GM18951 (cell line): ENCODE measurements around the gene GABRR1.
"Not testable (repeated sequence)": the region's sequence is repeated elsewhere in the genome, so short reads cannot be mapped to it uniquely, and the experiment has no call there.

Source experiments
- POLR2A ChIP-seq: IDR thresholded peaks from 4 replicates; pipeline ENCODE4 v1.6.1; 2011; ENCODE audit warnings: mild to moderate bottlenecking; ENCODE audit not compliant: insufficient read length, insufficient read depth; ENCODE audit errors: extremely low read depth
- in situ Hi-C: fragments of 300-500 bp; cut with MboI; formaldehyde crosslinking; loops from one replicate; pipeline ENCODE4 v1.12.0; 2022; ENCODE audit warnings: low sequenced_read_pairs, mixed read lengths, inconsistent platforms; ENCODE audit not compliant: unreplicated experiment

The GABRR1 gene

DNA sequence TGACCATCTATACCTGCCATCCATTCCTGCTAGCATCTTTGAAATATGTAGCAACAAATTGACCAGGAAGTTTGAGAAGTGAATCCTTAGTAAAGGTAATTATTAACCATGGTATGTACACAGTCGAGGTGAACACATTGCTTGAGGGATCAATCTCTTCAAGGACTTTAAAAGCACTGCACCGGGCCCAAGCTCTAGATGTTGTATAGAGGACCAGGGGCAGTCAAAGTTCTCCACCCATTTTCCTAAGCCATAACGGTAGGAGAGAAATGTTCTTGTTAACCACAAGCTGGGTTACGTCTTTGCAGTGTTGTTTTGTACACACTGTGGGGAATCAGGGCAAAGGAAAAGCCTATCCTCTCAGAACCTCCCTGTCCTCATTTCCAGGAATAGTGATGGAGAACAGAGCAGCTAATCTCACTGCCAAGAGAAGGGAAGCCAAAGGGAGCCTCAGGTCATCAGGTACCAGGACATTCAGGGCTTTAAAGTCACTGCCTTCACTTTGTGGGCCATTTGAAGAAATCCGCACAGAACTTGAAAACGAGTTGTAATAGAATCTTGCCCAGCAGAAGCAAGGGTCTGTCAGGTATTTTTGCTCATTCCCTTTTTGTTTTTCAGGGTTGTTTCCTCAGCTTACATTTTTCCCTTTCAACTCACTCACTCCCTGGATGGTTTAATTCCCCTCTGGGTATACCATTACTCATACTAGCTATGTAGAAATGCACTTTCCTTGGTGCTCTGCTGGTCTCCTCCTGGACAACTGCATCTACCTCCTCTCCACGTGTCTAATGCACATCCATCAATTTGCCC, 76.6 kb downstream of the GABRR1 start:
- in situ Hi-C loops: no loop called here
- TF ChIP-seq POLR2A: no peak

DNA sequence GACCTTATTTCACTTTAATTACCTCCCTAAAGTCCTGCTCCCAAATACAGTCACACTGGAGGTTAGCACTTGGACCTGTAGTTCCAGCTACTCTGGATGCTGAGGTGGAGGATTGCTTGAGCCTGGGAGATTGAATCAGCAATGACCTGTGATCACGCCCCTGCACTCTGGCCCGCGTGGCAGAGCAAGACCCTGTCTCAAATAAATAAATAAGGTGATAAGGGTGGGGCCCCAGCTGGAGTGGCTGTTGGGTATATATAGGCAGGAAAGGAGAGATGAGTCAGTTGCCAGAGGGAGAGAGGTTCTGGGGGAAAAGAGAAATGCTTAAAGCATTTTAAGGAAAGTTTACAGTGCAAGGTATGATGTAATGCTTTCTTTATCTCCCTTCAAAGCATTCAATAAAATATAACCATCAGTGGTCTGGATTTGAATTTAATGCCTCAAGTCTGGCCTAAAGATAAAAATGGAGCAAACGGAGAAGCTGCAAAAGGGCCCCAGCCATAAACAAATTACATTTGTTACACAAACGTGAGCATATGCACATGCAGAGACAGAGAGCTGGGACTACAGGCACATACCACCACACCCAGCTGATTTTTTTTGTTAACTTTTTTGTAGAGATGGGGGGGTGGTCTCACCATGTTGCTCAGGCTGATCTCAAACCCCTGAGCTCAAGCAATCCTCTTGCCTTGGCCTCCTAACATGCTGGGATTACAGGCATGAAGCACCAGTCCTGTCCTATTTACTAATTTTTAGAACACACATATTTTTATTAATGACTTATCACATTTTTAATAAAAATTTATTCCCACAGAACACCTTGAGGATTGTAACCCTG, 77.4 kb downstream of the GABRR1 start:
- TF ChIP-seq POLR2A: no peak
- in situ Hi-C loops: no loop called here

DNA sequence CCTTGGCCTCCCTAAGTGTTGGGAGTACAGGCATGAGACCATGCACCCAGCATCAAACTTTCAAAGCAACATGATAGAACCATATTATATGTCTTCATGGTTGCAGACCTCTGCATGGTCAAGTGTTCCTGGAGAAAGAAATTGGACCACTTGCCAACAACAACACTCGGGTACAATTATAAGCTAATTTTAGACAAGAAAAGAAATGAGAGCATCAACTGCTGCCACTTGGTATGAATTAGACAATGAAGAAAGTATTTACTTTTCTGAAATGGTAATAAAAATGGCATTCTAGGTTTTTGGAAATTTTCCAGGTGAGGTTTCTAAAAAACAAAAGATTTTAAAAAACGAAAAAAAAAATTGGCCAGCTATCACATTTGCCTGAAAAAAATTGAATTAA, 79.0 kb downstream of the GABRR1 start:
- in situ Hi-C loops: no loop called here
- no peak for TF ChIP-seq POLR2A

DNA sequence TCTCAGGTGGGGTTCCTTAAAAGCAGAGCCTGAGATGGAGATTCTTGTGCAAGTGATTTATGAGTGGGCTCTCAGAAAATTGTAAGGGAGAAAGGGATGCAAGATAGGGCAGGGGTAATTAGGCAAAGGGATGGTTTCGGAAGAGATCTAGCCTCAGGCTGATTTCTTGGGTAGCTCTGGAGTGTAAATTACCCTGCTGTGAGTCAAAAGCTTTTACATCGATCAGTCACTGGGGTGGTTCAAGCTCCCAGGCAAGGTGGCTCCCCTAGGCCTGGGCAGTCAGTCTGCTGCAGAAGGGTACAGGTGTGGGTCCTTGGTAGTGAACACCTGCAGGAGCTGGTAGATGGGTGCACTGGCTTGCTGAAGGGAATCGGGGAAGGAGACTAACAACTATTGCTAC, 82.4 kb downstream of the GABRR1 start:
- in situ Hi-C loops: no loop called here
- TF ChIP-seq POLR2A: no peak

DNA sequence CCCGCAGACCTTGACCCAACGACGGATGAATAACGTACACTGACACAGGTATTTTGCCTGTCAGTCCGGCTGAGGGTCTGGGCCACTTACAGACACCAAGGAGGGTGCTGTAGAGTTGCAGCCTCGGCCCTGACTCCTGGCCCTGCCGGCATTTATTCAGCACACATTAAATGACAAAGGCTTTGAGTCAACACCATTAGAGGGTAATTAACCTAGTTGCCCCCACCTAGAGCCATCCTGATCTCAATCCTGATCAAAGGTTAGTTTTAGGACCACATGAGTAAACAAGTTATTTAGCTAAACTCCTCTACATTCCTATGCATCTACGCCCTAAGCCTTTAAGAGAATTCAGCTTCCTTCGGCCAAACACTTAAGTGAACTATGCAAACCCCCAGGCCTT, 83.2 kb downstream of the GABRR1 start:
- no peak for TF ChIP-seq POLR2A
- in situ Hi-C loops: no loop called here

DNA sequence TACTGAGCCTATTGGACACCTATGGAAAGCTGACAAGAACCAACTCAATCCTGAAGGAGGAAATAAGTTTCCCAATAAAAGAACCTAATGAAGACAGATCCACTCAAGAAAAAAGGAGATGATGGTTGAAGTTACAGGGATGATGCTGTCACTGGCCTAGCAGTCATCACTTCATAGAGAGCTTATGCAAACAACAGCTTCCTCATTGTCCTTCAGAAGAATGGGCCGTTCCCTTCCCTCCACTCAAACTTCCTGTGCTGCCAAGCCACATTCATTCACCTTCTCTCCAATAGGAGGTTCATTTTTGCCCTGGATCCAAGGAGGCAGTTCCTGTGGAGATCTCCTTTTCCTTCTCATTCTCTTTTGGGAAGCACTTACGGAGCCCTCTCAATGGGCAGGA, 85.1 kb downstream of the GABRR1 start:
- TF ChIP-seq POLR2A: no peak
- in situ Hi-C loops: no loop called here

DNA sequence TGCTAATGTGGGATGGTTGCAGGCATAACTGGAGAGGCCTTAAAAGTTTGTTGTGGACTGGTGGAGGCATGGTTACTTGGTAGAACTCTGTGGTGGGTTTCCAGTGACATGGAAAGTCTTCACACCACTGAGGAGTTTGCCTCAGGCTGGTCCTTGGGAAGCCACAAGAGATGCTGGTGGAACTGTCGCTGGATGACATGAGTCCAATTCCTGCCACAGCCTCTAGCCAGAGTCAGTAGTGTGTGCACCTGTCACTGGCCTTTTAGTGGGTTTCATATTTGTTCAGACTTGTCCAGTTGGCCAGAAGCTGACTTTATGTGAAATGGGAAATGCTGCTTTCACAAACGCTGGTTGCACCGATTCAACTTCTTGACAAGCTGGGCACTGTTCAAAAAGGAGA, 85.6 kb downstream of the GABRR1 start:
- in situ Hi-C loops: no loop called here
- TF ChIP-seq POLR2A: no peak

DNA sequence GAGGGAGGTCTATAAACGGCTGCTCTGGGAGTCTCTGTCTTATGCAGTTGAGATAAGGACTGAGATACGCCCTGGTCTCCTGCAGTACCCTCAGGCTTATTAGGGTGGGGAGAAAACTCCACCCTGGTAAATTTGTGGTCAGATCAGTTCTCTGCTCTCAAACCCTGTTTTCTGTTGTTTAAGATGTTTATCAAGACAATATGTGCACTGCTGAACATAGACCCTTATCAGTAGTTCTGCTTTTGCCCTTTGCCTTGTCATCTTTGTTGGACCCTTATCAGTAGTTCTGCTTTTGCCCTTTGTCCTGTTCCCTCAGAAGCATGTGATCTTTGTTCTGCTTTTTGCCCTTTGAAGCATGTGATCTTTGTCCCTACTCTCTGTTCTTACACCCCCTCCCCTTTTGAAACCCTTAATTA, 88.9 kb downstream of the GABRR1 start:
- in situ Hi-C loops: not testable (repeated sequence)
